Uterine smooth muscle cell (primary cell): ENCODE measurements around the gene ABTB1. TPM values are rescaled to one million over a fixed set of nuclear protein-coding genes. Genes with fewer than 3 reads are reported as not detected.

ENCODE experiments used
- total RNA-seq: library from RNA; depleted of rRNA; stranded (reverse); fragments of >200 nt; gene quantifications from 2 replicates; pipeline ENCODE4 v1.2.3, GENCODE V29; 2014

ABTB1 gene
- 8.4 and 11.7 TPM in 2 replicates for total RNA-seq

DNA sequence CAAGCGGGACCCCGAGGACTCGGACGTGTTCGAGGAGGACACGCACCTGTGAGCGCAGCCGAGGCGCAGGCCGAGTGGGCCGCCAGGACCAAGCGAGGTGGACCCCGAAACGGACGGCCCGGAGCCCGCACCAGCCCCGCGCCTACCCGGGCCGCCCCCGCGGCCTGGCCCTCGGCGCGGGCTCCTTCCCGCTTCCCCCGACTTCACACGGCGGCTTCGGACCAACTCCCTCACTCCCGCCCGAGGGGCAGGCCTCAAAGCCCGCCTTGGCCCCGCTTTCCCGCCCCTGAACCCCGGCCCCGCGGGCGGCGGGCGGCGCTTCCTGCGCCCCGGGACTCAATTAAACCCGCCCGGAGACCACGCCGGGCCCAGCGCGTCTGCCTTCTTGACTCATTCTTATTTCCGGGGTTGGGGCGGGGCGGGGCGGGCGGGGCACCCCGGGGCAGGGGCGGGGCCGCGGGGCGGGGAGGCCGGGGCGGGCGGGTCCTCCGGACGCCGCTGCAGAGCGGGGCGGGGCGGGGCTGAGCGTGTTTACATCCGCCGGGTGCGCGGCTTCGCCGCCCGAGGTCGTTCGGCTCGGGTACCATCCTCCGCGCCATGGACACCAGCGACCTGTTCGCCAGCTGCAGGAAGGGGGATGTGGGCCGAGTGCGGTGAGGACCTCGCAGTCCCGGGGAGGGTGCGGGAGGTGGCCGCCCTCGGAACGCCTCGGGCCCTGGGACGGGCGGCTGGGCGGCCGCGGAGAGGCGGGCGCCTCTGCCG, at the start of gene ABTB1:
ABTB1 (plus strand) TSS at position 524 of the 762 bp plus-strand sequence; CDS start at position 598, 74 bp downstream.

GRCh38 chr3:127628788-127629466, 43.8 kb upstream of the ABTB1 start, which contains the start of gene PODXL2:
Gene PODXL2 (plus strand): TSS chr3:127629185. CDS start chr3:127629220, 35 bp downstream.

Other genes with a start within 250 kb of the ABTB1 start
- 34.2 and 54.5 TPM in 2 replicates for gene TPRA1, start 82.2 kb upstream of the ABTB1 start, total RNA-seq
- gene MCM2, start 74.5 kb upstream of the ABTB1 start, total RNA-seq = 56.2 and 160 TPM in 2 replicates
- 1.8 and 2.0 TPM in 2 replicates for gene PODXL2, start 43.8 kb upstream of the ABTB1 start, total RNA-seq
- 25.1 and 38.6 TPM in 2 replicates for gene MGLL, start 149.6 kb downstream of the ABTB1 start, total RNA-seq
- not detected in 2 replicates for gene KBTBD12, start 242.3 kb downstream of the ABTB1 start, total RNA-seq